NOMO-1 treated with DMSO at 0.1 percent for 48 hours (cell line): ENCODE data around the gene XKR3.
"Not testable (repeated sequence)": the region's sequence is repeated elsewhere in the genome, so short reads cannot be mapped to it uniquely, and the experiment has no call there.

Experiments
- DNase-seq: peaks from one replicate; lab custom pipeline; 2025; ENCODE audit not compliant: unreplicated experiment; lab: John Stamatoyannopoulos, UW

The XKR3 gene

DNA sequence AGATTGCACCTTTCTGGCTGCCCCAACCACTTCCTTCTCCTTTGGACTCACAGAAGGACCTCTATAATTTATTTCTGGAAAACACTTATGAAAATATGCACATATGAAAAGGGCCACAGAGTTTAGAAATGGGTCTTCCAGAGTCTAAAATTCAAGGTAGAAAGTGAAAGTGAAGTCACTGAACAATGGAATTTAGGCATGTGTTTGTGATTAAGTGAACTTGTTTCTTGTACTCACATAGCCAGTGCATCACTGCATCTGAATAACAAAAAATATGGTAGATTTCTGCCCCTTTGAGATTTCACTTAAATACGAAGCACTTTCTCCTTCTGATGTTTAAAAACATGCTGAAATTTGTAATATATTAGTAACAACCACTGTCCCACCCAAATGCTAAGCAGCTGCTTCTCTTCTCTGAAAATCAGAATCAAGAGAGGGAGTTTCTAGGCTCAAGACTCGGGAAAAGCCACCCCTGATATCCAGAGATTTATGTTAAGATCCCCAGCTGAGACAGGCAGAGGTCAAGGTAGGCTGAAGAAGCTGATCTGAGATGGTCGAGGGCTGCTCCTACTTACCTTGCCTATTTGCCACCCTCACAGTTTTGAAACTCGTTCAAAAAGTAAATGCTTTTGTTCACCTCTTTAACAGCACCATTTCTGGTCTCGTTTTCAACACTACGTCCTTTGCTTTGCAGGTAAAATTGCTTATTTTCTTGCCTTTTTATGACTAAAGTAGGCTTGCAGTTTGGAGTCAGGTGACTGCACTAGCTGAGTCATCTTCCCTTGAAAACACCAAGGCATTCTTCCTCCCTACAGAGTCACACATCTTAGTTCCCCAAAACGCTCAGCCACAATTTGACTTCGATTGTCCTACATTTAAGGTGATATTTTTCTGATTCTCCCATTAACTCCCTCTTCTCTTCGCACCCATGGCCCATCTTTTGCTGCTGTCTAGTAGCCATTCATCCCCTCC, at the start of gene XKR3:
XKR3 (minus strand) TSS at position 696 of the 972 bp plus-strand sequence. CDS start 17,338 bp downstream, outside the sequence.
- DNase-seq = peak; percentile 88

DNA sequence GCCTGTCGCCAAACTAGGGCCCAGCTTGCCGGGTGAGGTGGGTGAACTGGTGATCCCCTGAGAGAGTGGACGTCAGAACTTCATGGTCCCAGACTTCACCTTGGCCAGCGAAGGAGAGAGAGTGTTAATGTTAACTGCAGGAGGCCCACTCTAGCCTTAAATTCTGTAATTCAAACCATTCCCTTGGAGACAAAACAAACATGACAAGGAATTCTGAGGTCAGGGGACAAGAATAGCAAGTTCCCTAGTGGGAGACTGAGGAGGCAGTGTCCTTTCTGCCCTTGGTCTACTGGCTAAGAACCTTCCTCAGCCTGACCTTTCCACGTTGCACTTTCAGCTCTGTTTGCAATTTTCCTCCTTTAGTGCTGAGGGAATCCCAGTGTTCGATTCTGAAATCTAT, 44.4 kb upstream of the XKR3 start:
- not testable (repeated sequence) for DNase-seq

DNA sequence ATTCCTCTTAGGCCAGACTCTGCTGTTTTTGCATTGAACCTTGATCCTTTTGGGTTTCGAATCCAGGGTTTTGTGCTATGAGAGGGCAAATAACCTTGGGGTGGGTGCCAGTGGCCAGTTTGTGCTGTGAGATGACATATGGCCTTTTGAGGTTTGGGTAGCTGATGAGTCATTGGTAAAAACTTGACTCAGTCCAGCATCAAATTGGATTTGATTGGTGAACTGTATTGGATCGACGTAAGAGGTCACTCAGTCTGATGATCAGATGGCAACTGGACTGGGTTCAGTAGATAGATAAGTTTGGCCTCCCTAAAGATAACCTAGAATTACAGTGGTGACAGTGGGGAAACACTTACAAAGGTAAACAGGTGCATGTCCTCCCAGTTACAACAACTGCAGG, 41.0 kb upstream of the XKR3 start:
- no peak for DNase-seq

DNA sequence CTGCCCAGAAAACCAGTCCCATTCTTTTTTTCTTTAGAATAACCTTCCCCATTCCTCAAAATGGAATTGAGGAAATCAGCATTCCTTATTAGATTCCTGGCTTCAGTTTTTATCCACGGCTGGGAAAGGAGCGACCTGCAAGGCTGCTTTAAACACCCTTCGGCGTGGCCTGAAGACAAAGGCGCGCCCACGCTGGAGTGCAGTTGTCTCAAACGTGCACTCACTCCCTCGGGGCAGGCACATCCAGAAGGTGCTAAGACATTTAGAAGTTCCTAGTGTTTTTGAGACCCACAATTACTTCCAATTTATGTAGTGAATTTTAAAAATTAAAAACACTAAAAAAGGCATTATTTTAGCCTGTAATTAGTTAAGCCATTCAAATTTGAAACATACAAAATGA, 31.6 kb upstream of the XKR3 start:
- DNase-seq = not testable (repeated sequence)

DNA sequence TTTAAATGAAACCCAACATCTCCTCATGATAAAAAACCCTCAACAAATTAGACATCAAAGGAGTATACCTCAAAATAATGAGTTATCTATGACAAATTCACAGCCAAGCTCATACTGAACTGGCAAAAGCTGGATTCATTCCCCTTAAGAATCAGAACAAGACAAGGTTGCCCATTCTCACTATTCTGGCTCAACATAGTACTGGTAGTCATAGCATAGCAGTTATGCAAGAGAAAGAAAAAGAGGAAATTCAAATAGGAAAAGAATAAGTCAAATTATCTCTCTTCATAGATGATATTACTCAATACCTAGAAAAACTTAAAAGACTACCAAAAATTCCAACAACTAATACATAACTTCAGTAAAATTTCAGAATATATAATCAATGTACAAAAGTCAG, 29.4 kb upstream of the XKR3 start:
- DNase-seq = peak; percentile 82

DNA sequence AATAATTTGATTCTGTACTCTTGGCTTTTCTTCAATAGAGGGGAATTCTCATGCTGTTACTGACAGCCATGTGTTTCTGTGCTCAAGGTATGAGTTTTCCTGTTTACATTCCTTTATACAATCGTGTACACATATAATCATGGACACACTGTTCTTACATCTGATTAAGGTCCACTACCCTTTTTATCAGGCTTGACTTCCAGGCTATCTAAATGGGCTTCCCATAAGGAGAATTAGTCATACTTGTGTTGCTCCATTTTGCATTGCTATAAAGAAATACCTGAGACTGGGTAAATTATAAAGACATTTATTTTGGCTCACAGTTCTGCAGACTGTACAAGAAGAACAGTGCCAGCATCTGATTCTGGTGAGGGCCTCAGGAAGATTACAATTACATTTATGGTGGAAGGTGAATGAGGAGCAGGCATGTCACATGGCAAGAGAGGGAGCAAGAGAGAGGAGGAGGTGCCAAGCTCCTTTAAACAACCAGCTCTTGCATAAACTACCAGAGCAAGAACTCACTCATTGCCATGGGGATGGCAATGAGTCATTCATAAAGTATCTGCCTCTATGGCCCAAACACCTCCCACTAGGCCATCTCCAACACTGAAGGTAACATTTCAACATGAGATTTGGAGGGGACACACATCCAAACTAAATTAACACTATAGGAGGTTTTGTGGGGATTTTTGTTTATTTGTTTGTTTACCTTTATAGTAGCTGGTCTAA, 26.2 kb upstream of the XKR3 start:
- DNase-seq = not testable (repeated sequence)

DNA sequence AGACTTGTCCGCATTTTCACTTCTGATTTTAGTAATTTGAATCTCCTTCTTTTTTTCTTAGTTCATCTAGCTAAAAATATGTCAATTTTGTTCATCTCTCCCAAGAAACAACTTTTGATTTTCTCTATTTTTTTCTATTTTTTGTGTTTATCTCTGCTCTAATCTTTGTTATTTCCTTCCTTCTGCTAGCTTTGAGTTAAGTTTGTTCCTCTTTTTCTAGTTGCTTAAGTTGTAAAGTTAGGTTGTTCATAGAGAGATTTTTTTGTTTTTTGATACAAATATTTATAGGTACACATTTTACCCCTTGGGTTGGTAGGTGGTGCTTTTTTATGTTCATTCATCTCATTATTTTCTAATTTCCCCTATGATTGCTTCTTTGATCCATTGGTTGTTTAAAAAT, 22.1 kb upstream of the XKR3 start:
- peak; percentile 44 for DNase-seq

DNA sequence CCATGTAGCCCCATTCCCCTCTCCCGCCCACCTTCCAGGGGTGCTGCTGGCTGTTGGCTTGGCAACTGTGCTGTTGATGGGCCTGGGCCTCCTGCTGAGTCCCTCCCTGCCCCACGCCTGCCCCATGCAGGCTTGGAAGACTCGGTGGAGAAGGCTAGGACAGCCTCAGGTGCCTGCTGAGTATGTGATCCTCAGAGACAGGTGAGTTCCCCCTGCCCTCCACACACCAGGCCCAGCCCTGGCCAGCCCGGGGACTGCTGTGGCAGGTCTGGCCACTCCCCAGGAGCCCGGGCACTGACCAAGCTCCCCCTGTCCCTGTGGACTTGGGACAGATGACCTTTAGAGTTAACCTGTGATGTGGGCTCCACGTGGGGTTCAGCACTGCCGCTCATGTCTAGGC, 20.7 kb upstream of the XKR3 start:
- no peak for DNase-seq

DNA sequence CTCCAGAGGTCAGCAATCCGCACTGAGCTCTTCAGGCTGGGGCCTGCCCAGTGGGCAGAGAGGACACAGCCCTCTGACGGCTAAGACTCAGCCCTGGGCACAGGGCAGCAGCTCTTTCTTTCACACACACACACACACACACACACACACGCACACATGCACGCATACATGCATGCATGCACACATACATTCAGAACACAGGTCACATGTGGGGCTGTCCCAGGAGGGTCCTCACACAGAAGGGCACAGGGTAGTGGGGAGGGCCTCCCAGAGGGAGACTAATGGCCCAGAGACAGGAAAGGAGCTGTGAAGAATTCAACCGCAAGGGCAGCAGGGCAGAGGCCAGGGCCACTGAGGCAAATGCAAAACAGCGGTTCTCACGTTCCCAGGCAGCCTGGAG, 20.3 kb upstream of the XKR3 start:
- DNase-seq = no peak

DNA sequence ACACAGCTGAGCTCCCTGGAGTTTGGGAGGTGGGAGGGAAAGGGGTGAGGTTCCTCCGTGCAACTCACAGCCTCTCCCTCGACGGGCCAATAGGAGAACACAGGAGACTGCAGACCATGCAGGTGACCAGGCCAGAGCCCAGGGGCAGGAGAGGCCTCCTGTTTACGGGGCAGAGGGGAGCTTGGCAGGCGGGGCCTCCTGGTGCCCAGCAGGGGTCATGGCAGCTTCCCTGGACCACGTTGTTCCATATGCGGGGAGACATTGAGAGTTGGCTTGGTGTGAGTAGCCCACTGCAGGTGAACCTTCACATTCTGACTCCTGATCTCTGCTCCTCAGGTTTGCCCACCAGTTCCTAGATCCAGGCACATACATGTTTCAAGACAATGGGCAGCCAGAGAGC, 19.3 kb upstream of the XKR3 start:
- no peak for DNase-seq

DNA sequence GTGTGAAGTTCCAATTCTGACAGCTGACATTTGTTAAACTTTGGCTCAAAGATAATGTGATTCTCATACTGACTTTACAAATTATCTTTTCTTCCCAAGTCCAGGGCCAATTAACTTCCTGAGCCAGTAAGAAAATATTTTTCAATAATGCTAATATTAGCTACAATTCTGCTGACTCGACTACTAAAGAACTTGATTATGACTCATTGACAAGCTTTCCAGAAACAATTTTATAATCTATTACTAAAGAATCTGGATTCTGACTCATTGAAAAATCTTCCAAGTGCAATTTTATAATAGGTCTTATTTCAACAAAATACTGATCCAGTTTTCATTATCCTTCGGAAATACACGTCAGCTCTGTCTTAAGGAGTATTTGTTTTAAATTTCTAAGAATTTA, 12.9 kb upstream of the XKR3 start:
- no peak for DNase-seq

DNA sequence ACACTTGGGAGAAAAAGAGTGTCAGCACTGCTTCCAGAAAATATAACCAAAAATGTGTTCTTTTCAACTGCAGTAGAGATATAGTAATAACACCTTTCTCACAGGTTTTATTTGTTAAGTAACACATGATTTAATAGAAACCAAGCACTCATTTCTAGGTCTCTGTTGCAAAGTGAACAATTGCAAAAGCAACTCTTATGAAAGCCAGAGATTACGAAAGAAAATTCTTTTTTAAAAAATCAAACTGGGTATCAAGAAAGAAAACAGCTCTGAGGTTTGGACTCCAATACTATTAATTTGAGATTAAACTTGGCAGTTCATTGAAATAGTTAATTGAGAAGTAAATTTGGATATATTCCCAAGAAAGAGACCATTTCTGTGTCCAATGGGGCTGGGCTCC, 9.8 kb upstream of the XKR3 start:
- DNase-seq = peak; percentile 21

DNA sequence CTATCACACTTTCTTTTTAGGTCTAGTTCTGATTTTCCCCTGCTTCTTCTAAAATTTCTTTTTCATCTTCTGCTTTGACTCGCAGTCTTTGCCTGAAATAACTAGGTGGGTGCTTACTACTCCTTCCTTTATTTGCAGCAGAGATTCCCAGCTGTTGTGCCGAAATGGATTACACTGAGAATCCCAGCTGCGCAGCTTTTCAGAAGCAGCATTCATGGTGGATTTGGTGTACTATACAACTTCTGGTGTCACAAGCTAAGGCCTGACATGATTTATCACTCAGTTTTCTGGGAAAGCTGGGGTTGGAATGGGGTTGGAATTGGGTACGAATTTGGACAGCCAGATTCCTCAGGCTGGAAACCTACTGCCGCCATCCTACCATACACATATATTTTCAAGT, 6.0 kb upstream of the XKR3 start:
- no peak for DNase-seq

DNA sequence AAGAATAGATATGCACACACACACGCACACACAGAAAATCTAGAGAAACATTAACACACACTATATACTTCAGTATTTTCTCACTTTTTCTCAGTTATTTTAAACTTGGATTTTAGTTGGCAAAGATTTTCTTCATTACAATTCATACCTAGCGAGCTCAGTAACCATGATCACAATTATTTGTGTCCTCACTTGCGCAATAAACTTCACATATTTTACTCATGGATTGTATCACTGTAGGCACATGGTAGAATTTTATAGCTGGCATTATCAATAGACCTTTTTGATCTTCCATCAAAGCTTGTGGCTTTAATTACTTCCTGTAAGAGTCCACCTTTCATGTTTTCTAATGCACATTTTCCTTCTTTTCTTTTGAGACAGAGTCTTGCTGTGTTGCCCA, 4.8 kb upstream of the XKR3 start:
- no peak for DNase-seq

DNA sequence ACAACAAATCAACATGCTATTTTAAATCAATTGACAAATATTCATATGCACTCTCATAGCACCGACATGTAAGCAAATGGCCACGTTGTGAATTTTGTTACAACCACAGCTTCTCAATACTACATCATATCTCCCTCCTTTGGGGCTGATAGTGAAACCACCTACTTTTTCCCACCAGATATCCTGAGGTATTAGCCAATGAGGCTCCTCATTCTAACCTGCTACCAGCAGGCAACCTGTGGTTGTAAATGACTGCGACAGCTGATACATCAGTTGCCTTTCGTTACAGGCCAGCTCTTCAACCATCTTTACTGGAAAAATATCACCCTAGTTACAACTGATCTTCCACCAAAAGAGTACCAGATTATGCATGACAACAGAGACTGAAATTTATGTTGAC, 3.7 kb upstream of the XKR3 start:
- DNase-seq = no peak

DNA sequence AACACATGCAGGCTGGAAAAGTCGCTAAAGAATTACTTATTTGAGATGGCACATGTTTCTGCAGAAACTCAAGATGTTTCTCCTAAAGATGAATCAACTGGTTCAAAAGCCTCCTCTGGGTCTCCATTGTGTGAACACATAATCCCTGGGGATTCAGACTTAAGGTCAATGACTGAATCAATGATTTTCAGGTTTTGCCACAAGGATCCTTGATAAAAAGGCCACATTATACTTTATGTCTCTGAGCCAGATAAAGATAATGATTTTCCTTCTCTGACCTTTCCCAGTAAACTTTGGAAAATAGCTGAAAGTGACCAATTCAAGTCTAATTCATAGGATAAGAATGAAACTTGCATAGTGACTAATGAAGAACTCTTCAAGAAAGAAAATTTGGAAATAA, 2.3 kb upstream of the XKR3 start:
- DNase-seq = no peak

DNA sequence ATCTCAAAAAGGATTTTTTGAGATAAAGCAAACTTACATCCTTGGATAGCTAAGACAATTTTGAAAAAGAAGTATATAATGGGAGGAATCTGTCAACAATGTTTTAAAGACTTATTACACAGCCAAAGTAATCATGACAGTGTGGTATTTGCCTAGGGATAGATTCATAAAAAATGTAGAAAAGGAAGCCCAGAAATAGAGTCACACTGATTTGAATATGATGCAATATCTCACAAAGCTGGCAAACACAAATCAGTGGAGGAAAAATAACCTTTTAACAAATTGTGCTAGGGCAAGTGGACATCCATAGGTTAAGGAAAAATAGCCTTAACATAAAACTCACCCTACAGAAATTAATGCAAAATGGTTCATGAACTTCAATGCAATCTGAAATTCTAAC, 6.0 kb downstream of the XKR3 start:
- peak; percentile 76 for DNase-seq

DNA sequence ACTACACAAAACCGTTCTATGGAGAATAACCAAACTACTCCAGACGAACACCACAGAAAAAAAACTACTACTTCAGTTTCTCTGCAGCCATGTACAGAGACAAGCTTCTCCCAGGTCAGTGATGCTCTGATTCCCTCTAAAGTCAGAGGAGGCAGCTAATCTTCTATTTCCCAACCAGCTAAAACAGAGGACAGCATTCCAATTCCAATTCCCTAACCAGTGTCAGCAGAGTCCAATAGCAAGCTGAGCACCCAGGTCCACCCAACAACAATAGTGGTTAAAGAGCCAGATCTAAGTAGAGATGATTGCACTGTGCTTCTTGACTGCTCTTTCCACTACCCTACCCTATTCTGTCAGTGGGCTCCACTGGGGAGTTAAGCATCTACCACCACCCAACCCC, 6.7 kb downstream of the XKR3 start:
- no peak for DNase-seq

DNA sequence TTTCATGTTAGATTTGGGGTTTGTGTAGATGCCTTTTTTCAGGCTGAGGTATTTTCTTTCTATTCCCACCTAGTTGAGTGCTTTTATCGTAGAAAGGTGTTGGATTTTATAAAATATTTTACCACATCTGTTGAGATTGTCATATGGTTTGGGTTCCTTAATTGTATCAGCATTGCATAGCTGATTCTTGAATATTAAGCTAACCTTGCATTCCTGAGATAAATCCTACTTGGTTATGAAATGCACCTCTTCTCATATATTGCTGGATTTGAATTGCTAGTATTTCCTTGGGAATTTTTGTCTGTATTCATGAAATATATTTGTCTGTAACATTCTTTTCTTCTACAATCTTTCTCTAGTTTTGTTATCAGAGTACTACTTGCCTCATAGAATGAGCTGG, 10.1 kb downstream of the XKR3 start:
- no peak for DNase-seq

DNA sequence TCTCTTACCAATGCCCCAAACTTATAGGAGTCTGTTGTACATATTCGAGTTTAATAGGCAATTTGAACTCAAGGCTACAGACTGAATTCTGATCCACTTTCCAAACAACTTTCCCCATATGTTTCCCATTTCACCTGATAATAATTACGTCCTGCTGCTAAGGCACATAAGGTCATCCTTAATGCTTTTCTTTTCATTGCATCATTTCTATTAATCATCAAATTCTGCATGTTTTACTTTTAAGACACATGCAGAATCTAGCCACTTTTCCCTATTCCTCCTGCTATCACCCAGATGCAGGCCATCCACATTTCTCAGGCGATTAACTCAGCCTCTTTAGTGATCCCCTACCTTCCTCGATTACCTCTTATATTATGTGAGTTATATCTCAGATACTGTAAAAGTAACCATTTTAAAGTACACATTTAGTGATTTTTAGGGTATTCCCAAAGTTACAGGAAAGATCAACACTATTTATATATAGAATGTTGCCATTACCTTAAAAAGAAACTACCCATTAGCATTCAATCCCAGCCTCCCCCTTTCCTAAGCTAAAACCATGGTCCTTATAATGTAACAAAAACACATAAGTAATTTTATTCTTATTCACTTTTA, 14.9 kb downstream of the XKR3 start:
- no peak for DNase-seq

DNA sequence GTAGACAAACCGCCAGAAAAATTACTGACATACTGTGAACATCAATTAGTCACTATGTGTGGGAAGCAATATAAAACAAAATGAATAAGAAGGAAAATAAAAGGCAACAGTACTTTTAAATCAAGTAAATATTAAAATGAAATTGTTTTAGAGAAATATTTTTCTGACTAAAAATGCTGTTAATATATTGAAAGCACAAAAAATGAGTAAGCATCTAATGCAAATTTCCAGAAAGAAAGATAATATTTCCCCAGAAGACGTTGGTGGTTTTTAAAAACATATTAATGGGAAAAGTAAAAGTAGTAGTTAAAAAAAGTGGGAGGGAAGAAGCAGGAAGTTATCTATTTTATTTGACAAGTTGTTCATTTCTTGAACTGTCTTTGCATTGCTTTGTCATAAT, 16.5 kb downstream of the XKR3 start:
- DNase-seq = no peak

DNA sequence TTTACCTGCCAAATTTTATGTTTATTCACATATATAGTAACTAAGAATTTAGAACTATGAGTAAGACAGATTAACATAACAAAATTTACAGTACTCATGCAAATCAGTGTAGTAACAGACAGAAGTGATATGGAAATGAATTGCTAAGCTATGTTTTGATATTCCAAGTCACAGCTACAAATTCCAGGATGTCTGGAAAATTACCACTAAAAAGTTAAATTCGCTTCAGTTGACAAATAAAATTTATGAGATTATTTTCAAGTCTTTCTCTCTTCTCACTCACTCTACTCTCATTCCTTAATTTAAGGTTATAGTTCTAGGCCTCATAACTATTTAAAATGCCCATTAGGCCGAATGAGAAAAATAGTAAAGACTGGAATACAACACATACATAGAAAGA, 18.1 kb downstream of the XKR3 start:
- DNase-seq = no peak
